ENCODE measurements around the gene SRSF1.

Gene SRSF1

DNA sequence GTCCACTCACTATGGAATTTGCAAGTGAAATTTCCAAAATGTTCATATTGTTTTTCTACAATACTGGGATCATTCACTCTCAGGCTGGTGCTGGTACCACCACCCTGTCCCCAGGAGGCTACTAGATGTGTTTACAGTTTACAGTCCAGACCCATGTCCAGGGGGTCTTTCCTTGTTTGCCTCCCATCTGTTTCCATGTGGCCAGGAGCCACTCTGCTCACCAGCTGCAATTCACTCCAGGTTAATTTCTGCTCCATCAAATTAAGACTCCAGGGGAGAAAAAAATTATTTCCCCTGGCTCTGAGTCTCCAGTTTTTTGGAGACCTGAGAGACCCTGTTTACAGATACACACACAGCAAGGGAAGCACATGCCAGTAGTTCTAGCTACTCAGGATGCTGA lies 12.5 kb upstream of the SRSF1 start:
- H3K36me3 ChIP-seq: no peaks in the 10 kb centered on the region
- H3K4me3 ChIP-seq: no peak overlapping the region
- H4K20me1 ChIP-seq: no peaks in the 10 kb centered on the region
- H3K9ac ChIP-seq: no peak overlapping the region
- no peaks in the 10 kb centered on the region for H3K9me3 ChIP-seq
- TF ChIP-seq Cebpa-rat (IDR thresholded peaks at IDR 0.05): no peak
- no peak overlapping the region for H3K4me2 ChIP-seq
- no peak overlapping the region for H3K27ac ChIP-seq
- H3K27me3 ChIP-seq: no peaks in the 10 kb centered on the region
- H3K4me1 ChIP-seq: peaks cover 6% of the 10 kb centered on the region

DNA sequence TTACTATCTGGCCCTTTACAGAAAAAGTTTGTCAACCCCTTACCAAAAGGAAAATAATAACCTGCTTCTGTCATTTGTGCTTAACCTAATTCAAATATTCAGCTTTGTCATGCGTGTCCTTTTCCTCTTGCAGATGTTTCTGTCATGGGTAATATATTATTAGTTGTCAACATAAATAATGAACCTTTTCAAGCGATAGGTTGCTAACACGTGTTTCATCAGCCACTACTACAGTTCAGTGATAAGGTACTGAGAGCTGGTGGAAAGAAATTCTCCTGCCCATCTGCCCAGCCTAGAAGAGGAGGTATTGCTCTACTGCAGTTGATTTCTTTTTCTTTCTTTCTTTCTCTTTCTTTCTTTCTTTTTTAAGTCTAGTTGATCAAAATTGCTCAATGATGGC lies 12.0 kb upstream of the SRSF1 start:
- Histone ChIP-seq H3K4me1 (peaks cover 6% of the 10 kb centered on the region), H4K20me1 (no peaks in the 10 kb centered on the region), H3K4me2 (no peak overlapping the region), H3K4me3 (no peak overlapping the region), H3K27me3 (no peaks in the 10 kb centered on the region), H3K27ac (no peak overlapping the region), H3K9me3 (no peaks in the 10 kb centered on the region), H3K36me3 (no peaks in the 10 kb centered on the region), H3K9ac (no peak overlapping the region)
- TF ChIP-seq Cebpa-rat (IDR thresholded peaks at IDR 0.05): no peak

DNA sequence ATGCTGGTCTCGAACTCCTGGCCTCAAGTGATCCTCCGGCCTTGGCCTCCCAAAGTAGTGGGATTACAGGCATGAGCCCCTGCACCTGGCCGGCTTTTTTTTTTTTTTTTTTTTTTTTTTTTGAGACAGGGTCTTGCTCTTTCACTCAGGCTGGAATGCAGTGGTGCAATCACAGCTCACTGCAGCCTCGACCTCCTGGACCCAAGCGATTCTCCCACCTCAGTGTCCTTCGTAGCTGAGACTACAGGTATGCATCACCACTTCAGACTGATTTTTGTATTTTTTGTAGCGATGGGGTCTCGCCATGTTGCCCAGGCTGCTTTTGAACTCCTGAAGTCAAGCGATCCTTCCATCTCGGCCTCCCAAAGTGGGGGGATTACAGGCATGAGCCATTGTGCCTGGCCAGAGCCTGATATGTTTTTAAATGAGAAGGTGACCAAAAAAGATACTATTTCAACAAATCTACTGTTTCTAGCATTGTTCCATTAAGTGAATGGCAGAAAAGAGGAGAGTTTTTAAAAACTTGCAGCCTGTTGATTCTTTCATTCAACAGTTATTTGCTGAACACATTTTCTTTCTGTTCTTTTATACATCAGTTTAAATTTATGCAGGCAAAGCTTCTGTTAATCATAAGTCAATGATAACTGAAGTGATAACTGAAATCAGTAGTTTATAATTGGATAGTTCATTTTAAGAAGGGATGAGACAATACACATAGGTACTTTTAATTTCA lies 3.2 kb upstream of the SRSF1 start:
- peaks cover 11% of the 10 kb centered on the region for H3K9me3 ChIP-seq
- peaks cover 8% of the 10 kb centered on the region for H3K36me3 ChIP-seq
- no peak overlapping the region for H3K9ac ChIP-seq
- no peak for TF ChIP-seq Cebpa-rat (IDR thresholded peaks at IDR 0.05)
- H4K20me1 ChIP-seq: peaks cover 17% of the 10 kb centered on the region
- H3K4me3 ChIP-seq: no peak overlapping the region
- no peak overlapping the region for H3K4me2 ChIP-seq
- H3K27me3 ChIP-seq: peaks cover 7% of the 10 kb centered on the region; the same call in 1 of the 2 replicates
- no peak overlapping the region for H3K27ac ChIP-seq
- peaks cover 12% of the 10 kb centered on the region for H3K4me1 ChIP-seq

DNA sequence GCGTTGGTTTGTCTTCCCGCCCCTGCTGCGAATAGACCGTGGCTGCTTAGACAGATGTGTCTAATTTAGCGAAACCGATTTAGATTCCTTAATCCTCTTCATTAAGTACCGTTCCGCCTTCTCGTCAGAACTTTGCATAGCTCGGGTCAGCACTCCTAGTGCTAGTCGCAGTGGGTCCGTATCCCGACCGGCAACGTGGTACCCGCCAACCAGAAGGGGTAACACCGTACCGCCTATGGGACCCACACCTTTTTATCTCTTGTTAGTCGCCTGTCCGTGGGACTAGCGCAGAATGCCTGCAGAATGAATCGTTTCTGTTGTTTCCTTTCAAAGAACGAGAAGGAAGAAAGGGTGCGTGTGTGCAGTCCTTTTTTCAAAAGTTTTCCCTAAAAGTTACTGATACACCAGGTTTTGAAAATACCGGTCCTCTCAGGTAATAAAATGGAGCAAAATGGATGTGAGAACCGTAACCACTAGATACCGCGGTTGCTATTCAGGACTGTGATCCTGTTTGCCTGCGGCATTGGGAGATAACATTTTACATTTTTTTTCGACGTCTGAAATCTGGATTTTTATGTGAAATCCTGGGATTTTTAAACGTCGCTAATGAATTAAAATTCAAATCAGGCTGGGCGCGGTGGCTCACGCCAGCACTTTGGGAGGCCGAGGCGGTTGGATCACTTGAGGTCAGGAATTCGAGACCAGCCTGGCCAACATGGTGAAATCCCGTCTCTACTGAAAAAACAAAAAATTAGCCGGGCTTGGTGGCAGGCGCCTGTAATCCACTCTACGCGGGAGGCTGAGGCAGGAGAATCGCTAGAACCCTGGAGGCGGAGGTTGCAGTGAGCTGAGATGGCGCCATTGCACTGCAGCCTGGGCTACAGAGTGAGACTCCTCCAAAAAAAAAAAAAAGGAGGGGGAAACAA lies 998 bp upstream of the SRSF1 start:
- H3K4me2 ChIP-seq: peak overlapping the region; percentile 91
- peaks cover 11% of the 10 kb centered on the region for H3K9me3 ChIP-seq

DNA sequence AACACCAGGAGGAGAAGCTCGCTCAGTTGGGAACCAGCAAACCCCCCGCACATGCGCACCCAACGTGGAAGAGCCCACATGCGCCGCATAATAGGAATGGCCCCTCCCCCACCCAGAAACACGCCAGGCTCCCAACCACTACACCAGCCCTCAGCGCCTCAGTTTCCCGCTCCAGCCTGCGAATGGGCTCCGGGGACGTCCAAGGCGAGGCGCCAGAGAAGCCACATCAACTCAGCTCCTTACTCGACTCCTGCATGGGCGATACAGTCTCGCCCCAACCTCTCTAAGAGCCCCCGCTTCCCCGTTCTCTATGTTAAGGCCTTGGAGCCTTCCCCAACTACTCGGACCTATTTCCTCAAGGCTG lies 504 bp downstream of the SRSF1 start:
- TF ChIP-seq Cebpa-rat (IDR thresholded peaks at IDR 0.05): no peak
- Histone ChIP-seq H3K27me3 (no peaks in the 10 kb centered on the region), H3K9me3 (peaks cover 11% of the 10 kb centered on the region), H3K4me2 (peak overlapping the region; percentile 83), H4K20me1 (peaks cover 54% of the 10 kb centered on the region), H3K4me1 (peaks cover 49% of the 10 kb centered on the region), H3K9ac (peak overlapping the region; percentile 100), H3K36me3 (peaks cover 43% of the 10 kb centered on the region), H3K27ac (peak overlapping the region; percentile 99), H3K4me3 (peak overlapping the region; percentile 98)

More for the DNA sequence above, 998 bp upstream of the SRSF1 start:
- H4K20me1 ChIP-seq: peaks cover 39% of the 10 kb centered on the region
- peak overlapping the region; percentile 98 for H3K4me3 ChIP-seq
- peaks cover 34% of the 10 kb centered on the region for H3K4me1 ChIP-seq
- no peak for TF ChIP-seq Cebpa-rat (IDR thresholded peaks at IDR 0.05)
- peaks cover 7% of the 10 kb centered on the region; the same call in 1 of the 2 replicates for H3K27me3 ChIP-seq
- peaks cover 30% of the 10 kb centered on the region for H3K36me3 ChIP-seq
- peak overlapping the region; percentile 100 for H3K9ac ChIP-seq
- H3K27ac ChIP-seq: peak overlapping the region; percentile 99

DNA sequence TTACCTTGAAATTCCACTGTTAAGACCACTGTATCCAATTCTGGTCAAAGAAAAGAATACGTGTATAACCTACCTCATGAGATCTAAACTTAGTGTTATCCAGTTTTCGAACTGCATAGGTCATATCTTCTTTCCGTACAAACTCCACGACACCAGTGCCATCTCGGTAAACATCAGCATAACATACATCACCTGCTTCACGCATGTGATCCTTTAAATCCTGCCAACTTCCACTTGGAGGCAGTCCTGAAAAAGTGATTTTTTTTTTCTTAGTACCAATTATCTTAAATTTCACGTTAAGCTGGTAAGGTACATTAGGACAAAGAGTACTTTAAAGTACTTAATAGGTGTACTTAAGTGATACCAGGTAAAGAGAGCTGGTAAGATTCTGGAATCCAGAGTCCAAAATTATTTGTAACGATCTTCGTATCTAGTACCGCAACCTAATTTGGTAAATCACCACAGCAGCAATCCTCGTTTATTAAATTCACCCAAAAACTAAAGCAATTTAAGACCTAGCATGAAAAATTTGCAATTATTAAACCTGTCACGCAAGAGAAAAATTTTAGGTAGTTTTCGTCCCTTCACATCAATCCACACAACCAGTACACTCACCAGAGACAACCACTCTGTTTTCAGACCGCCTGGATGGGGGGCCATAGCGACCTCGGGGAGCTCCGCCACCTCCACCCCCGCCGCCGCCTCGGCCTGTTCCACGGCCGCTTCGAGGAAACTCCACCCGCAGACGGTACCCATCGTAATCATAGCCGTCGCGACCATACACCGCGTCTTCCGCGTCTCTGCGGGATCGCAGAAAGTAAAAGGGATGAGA lies 1.1 kb downstream of the SRSF1 start:
- peaks cover 54% of the 10 kb centered on the region for H3K4me1 ChIP-seq
- TF ChIP-seq Cebpa-rat (IDR thresholded peaks at IDR 0.05): no peak
- peak overlapping the region; percentile 99 for H3K27ac ChIP-seq
- peaks cover 60% of the 10 kb centered on the region for H4K20me1 ChIP-seq
- H3K36me3 ChIP-seq: peaks cover 49% of the 10 kb centered on the region
- peak overlapping the region; percentile 98 for H3K4me3 ChIP-seq
- peak overlapping the region; percentile 83 for H3K4me2 ChIP-seq
- peak overlapping the region; percentile 100 for H3K9ac ChIP-seq
- no peaks in the 10 kb centered on the region for H3K27me3 ChIP-seq
- peaks cover 11% of the 10 kb centered on the region for H3K9me3 ChIP-seq

DNA sequence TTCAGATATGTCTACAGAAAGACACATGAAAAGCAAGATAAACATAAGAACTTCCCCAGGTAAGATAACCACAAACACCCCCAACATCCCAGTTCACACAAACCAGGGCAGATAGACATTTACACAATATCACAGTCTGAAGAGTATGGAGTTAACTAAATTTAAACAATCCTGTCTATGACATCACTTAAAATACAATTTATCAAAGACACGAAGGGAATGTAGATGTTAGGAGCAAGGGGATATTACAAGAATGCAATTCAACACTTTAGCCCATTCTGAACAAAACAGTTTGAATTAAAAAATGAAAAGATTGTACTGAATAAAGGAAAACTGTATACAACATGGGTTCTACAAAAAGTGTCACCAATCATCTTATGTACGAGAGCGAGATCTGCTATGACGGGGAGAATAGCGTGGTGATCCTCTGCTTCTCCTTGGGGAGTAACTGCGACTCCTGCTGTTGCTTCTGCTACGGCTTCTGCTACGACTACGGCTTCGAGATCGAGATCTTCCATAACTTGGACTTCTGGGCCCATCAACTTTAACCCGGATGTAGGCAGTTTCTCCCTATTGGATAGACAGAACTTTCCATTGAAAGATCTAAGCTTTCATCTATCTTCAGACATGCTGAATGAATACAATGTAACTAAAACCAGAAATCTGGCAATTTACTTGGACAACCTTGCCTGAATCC lies 1.9 kb downstream of the SRSF1 start:
- peak overlapping the region; percentile 100 for H3K9ac ChIP-seq
- peaks cover 56% of the 10 kb centered on the region for H3K36me3 ChIP-seq
- peaks cover 54% of the 10 kb centered on the region for H3K4me1 ChIP-seq
- peak overlapping the region; percentile 83 for H3K4me2 ChIP-seq
- TF ChIP-seq Cebpa-rat (IDR thresholded peaks at IDR 0.05): no peak
- H3K27ac ChIP-seq: peak overlapping the region; percentile 99; the same call in 1 of the 2 replicates
- peaks cover 11% of the 10 kb centered on the region for H3K9me3 ChIP-seq
- peaks cover 68% of the 10 kb centered on the region for H4K20me1 ChIP-seq
- no peaks in the 10 kb centered on the region for H3K27me3 ChIP-seq
- H3K4me3 ChIP-seq: peak overlapping the region; percentile 98

DNA sequence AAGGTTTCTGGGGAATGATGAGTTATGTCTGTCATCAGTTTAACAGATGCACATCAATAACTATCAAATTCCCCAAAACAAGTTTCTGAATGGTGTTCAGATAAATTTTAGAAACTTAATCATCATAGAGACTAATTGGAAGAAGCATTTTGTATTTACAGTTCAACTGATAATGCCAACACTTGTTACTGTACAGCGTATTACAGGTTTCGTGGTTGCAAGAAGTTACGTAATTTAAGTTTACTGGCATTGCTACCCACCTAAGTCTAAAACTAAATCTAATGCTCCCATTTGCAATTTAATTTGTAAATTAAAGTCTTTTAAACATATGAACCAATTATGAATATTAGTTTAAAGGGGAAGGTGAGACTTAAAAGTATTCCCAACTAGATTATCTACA lies 3.0 kb downstream of the SRSF1 start:
- Histone ChIP-seq H3K9me3 (peaks cover 8% of the 10 kb centered on the region), H4K20me1 (peaks cover 79% of the 10 kb centered on the region), H3K27ac (no peak overlapping the region), H3K4me2 (peak overlapping the region; percentile 83), H3K4me1 (peaks cover 59% of the 10 kb centered on the region), H3K36me3 (peaks cover 61% of the 10 kb centered on the region), H3K9ac (peak overlapping the region; percentile 100; the same call in 1 of the 2 replicates), H3K27me3 (no peaks in the 10 kb centered on the region), H3K4me3 (peak overlapping the region; percentile 98)
- TF ChIP-seq Cebpa-rat (IDR thresholded peaks at IDR 0.05): no peak; the same call in 1 of the 2 replicates

DNA sequence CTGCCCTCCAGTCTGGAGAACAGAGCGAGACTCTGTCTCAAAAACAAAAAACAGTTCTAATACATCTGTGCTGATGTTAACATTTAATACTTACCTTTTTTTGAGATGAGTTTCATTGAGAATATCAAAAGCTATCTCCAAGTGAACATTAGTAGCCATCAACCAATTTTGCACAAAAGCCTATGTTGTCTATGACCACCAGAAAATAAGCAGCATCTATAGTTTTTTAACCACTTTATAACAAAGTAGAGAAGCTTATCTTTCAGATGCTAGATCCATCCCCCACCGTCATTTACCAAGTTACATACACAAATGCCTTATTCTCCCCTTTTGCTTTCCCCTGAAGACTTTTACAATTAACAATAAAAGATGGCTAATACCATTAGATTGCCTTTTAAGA lies 4.1 kb downstream of the SRSF1 start:
- no peak overlapping the region for H3K27ac ChIP-seq
- H4K20me1 ChIP-seq: peaks cover 86% of the 10 kb centered on the region
- H3K9ac ChIP-seq: peak overlapping the region; percentile 25; the same call in 1 of the 2 replicates

More for the DNA sequence above, 4.1 kb downstream of the SRSF1 start:
- H3K4me2 ChIP-seq: peak overlapping the region; percentile 83
- no peaks in the 10 kb centered on the region for H3K27me3 ChIP-seq
- H3K4me3 ChIP-seq: peak overlapping the region; percentile 9; the same call in 1 of the 2 replicates
- H3K4me1 ChIP-seq: peaks cover 53% of the 10 kb centered on the region
- H3K9me3 ChIP-seq: no peaks in the 10 kb centered on the region
- TF ChIP-seq Cebpa-rat (IDR thresholded peaks at IDR 0.05): no peak
- H3K36me3 ChIP-seq: peaks cover 72% of the 10 kb centered on the region
